Panc1 (cell line): Measurements from ENCODE around the gene ETNK2.

Experiments
- CTCF ChIP-seq: fragments of 450-650 bp; IDR thresholded peaks from 2 replicates; pipeline ENCODE4 v1.5.1; 2017; ENCODE audit warnings: mild to moderate bottlenecking
- REST ChIP-seq, 2 experiments: IDR thresholded peaks; 2 replicates each; pipeline ENCODE4 v1.6.1; 2011 to 2012; ENCODE audit warnings: low read depth in 2 of 2, control low read depth in 1 of 2, low read length in 1 of 2, mild to moderate bottlenecking in 1 of 2, moderate library complexity in 1 of 2; ENCODE audit not compliant: insufficient read depth in 1 of 2
- SIN3A ChIP-seq: IDR thresholded peaks from 2 replicates; pipeline ENCODE4 v1.6.1; 2012; ENCODE audit warnings: low read depth, mild to moderate bottlenecking, low read length, moderate library complexity, borderline replicate concordance; ENCODE audit not compliant: insufficient read depth
- TCF7L2 ChIP-seq: IDR thresholded peaks from 2 replicates; pipeline ENCODE4 v1.6.1; 2011; ENCODE audit warnings: mild to moderate bottlenecking, low read depth, low read length, inconsistent platforms

- TF ChIP-seq CTCF (no peak), REST (IDR thresholded peaks at IDR 0.05; ENCODE audit: insufficient read depth in 1 of 2, low read depth in 2 of 2, low read length in 1 of 2) (no peak), TCF7L2 (no peak), SIN3A (no peak)
Measured at GRCh38 chr1:204155881-204156280, 4.0 kb upstream of the ETNK2 start.
